Thyroid gland (tissue), 4 donors: Measurements from ENCODE around the gene GBP3. TPM values are rescaled to one million over a fixed set of nuclear protein-coding genes. Genes with fewer than 3 reads are reported as not detected.

Source experiments
- DNase-seq, 2 donors: peaks; one replicate each; pipeline ENCODE4 v3.0.0-alpha.2; 2019
- H3K27ac ChIP-seq, 3 donors: fragments of 200-600 bp; sonication (generic); 1 replicate in 2 of 3; 2 replicates in 1 of 3; pipeline ENCODE4 v1.5.1; 2016 to 2019; ENCODE audit warnings: mild to moderate bottlenecking in 1 of 3, moderate library complexity in 1 of 3
- H3K27me3 ChIP-seq: fragments of 200-600 bp; sonication (generic); one replicate; pipeline ENCODE4 v1.5.1; 2019
- H3K36me3 ChIP-seq, 2 donors: fragments of 200-600 bp; sonication (generic); one replicate each; pipeline ENCODE4 v1.5.1; 2016 to 2019
- H3K4me1 ChIP-seq, 2 donors: fragments of 200-600 bp; sonication (generic); one replicate each; pipeline ENCODE4 v1.5.1; 2017 to 2019
- H3K4me3 ChIP-seq, 3 donors: fragments of 200-600 bp; sonication (generic); replicated peaks in 1 of 3; 1 replicate in 2 of 3; 2 replicates in 1 of 3; pipeline ENCODE4 v1.5.1; 2016; ENCODE audit warnings: mild to moderate bottlenecking in 1 of 3
- H3K9me3 ChIP-seq: fragments of 200-600 bp; sonication (generic); one replicate; pipeline ENCODE4 v1.5.1; 2017
- CTCF ChIP-seq, 6 experiments: fragments of 200-600 bp in 3 of 6; fragments of 450-650 bp in 3 of 6; sonication (generic) in 3 of 6; IDR thresholded peaks; one replicate each; pipeline ENCODE4 v1.5.1; 2016 to 2019; ENCODE audit warnings: antibody characterized with exemption in 6 of 6, mild to moderate bottlenecking in 2 of 6, inconsistent platforms in 1 of 6, moderate library complexity in 1 of 6
- POLR2A ChIP-seq, 2 donors: fragments of 450-650 bp; IDR thresholded peaks; one replicate each; pipeline ENCODE4 v1.6.1; 2017; ENCODE audit warnings: antibody characterized with exemption in 2 of 2, mild to moderate bottlenecking in 2 of 2, moderate library complexity in 1 of 2
- whole genome bisulfite sequencing, 2 donors: methylation state at CpG; one replicate each; pipeline ENCODE4 v1.1.5; 2017; 5-methylcytosine and 5-hydroxymethylcytosine counted together
- intact Hi-C: fragments of 100-400 bp; cut with DNase I; formaldehyde crosslinking; loops from one replicate; pipeline ENCODE4 v1.15.1; 2023
- total RNA-seq, 4 donors: library from RNA; depleted of rRNA; stranded (reverse); fragments of >200 nt; gene quantifications; one replicate each; pipeline ENCODE4 v1.2.3, GENCODE V29; 2016

Gene GBP3
- total RNA-seq, 4 donors from 2014 or later, result 16.0 to 32.6 (median 21.2) TPM

DNA sequence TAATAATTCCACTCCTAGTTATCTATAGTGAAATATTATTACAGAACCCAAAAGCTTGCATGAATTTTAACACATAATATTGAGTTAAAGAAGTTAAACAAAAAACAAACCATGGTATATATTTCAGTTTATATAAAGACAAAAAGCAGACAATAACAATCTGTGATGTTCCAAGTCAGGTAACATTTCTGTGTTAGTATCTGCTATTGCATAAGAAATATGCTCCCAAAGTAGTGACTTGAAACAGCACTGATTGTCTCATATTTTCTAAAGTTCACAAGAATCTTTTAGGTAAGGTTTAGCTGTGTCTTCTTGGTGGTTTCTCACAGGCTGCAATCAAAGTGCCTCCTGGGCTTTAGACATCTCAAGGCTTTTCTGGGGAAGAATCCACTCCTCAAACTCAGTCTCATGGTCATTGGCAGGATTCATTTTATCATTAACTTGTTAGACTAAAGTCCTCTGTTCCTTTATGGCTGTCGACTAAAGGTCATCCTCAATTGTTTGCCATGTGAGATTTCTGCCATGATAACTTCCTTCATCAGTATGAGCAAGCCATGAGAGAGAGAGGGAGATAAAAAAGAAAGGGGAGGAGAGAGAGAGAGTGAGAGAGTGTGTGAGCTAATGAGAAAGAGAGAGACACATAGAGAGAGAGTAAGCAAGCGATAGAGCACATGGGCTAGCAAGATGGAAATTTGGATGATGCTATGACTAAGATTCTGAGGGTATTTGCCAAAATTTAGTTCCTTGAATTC is 22.5 kb upstream of the GBP3 start:
- Histone ChIP-seq H3K4me3 (no peak overlapping the region), H3K36me3 (no peaks in the 10 kb centered on the region), H3K9me3 (no peaks in the 10 kb centered on the region), H3K27ac (no peak overlapping the region), H3K4me1 (peaks cover 6 to 11% of the 10 kb centered on the region in 2 donors), H3K27me3 (no peaks in the 10 kb centered on the region)
- 54 to 59% methylated on average over 2 of the region's 2 CpGs for WGBS, 2 donors
- DNase-seq, result no peak
- TF ChIP-seq CTCF (IDR thresholded peaks at IDR 0.05), result no peak
- no peak for TF ChIP-seq POLR2A (IDR thresholded peaks at IDR 0.05)
- intact Hi-C loops, result no loop called here

DNA sequence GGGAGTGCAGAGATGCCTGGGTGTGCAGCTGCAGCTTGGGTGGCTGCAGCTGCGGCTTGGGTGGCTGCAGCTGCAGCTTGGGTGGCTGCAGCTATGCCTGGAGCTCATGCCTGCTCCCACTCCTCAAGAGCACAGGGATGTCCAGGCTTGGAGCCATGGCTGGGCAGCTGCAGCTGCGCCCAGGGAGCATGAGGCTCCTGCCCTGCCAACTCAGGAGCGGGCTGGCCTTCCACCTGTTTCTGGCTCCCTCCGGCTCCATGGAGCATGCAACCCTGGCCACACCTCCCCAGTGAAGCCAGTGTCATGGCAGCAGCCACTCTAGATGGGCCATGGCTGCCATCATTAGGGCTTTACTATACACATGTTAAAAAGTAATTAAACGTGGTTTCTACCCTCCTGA is 21.3 kb upstream of the GBP3 start:
- intact Hi-C loops, result no loop called here
- WGBS, 2 donors, result 55 to 83% methylated on average over 1 to 4 of the region's 5 CpGs
- Histone ChIP-seq H3K36me3 (no peaks in the 10 kb centered on the region), H3K4me3 (no peak overlapping the region), H3K27me3 (no peaks in the 10 kb centered on the region), H3K9me3 (no peaks in the 10 kb centered on the region), H3K27ac (no peak overlapping the region), H3K4me1 (peaks cover 0 to 2% of the 10 kb centered on the region in 2 donors)
- TF ChIP-seq CTCF (IDR thresholded peaks at IDR 0.05) (no peak), POLR2A (IDR thresholded peaks at IDR 0.05) (no peak)
- no peak for DNase-seq

- H3K36me3 ChIP-seq, result no peaks in the 10 kb centered on the region
- TF ChIP-seq POLR2A (IDR thresholded peaks at IDR 0.05) (no peak), CTCF (IDR thresholded peaks at IDR 0.05) (no peak)
- DNase-seq, result no peak
- WGBS, 2 donors, result 95% methylated on average over 7 of the region's 7 CpGs
- no peaks in the 10 kb centered on the region for H3K9me3 ChIP-seq
- no peaks in the 10 kb centered on the region for H3K27me3 ChIP-seq
- no peak overlapping the region for H3K27ac ChIP-seq
- no peaks in the 10 kb centered on the region for H3K4me1 ChIP-seq
- intact Hi-C loops, result no loop called here
- no peak overlapping the region for H3K4me3 ChIP-seq
Observed at GRCh38 chr1:89042491-89042890, 19.8 kb upstream of the GBP3 start.

DNA sequence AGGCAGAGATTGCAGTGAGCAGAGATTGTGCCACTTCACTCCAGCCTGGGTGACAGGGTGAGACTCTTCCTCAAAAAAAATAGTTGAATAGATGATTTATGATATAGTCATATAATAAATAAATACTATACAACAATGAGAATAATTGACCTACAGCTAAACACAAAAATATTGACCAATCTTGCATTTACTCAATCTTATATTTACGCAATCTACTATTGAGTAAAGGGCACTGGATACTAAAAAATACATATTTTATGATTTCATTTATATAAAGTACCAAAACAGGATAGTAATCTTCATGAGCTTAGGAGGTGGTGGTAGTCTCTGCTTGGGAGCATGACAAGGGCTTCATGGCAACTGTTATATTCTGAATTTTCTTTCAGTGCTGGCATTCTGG is 19.1 kb upstream of the GBP3 start:
- intact Hi-C loops, result no loop called here
- no peak overlapping the region for H3K27ac ChIP-seq
- H3K36me3 ChIP-seq, result no peaks in the 10 kb centered on the region
- TF ChIP-seq CTCF (IDR thresholded peaks at IDR 0.05), result no peak
- TF ChIP-seq POLR2A (IDR thresholded peaks at IDR 0.05), result no peak
- no peaks in the 10 kb centered on the region for H3K9me3 ChIP-seq
- 99% methylated on average over 1 of the region's 1 CpG for WGBS, 2 donors
- H3K4me1 ChIP-seq, result no peaks in the 10 kb centered on the region
- no peaks in the 10 kb centered on the region for H3K27me3 ChIP-seq
- no peak overlapping the region for H3K4me3 ChIP-seq
- DNase-seq, result no peak

DNA sequence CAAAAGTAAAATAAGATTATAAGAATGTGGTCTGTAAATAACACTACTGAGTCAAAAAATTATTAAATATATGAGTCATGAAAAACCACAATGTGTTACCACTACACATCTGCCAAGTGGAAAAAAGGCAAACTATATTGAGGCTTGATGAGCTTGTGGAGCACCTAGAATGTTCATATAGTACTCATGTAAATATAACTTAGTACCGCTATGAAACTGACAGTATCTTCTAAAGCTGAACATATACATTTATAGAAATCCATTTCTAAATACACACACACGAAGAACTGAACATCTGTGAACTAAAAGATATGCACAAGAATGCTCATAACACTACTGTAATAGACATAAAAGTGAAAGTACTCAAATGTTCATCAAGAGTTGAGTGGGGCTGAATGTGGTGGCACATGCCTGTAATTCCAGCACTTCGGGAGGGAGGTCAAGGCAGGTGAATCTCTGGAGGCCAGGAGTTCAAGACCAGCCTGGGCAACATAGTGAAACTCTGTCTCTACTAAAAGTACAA is 18.5 kb upstream of the GBP3 start:
- TF ChIP-seq POLR2A (IDR thresholded peaks at IDR 0.05) (no peak), CTCF (IDR thresholded peaks at IDR 0.05) (no peak)
- no peak overlapping the region for H3K27ac ChIP-seq
- DNase-seq, result no peak
- intact Hi-C loops, result no loop called here
- WGBS, 2 donors, result 82 to 84% methylated on average over 3 of the region's 3 CpGs
- no peaks in the 10 kb centered on the region for H3K27me3 ChIP-seq
- no peaks in the 10 kb centered on the region for H3K4me1 ChIP-seq
- no peak overlapping the region for H3K4me3 ChIP-seq
- H3K36me3 ChIP-seq, result no peaks in the 10 kb centered on the region
- no peaks in the 10 kb centered on the region for H3K9me3 ChIP-seq
